Naive thymus-derived CD4-positive, alpha-beta T cell (primary cell): Measurements from ENCODE around the gene ANGEL1. TPM values are rescaled to one million over a fixed set of nuclear protein-coding genes. Genes with fewer than 3 reads are reported as not detected.

Experiments used
- ATAC-seq: fragments of 150-1000 bp; cut with Tn5 transposase; 2 replicates; pipeline ENCODE4 v1.10.0; 2021; ENCODE audit warnings: mild to moderate bottlenecking, moderate library complexity
- CTCF ChIA-PET: fragments of 350-600 bp; sonication (Branson Sonifier 250); formaldehyde crosslinking; loops from one replicate; lab custom pipeline; 2021; ENCODE audit warnings: antibody characterized with exemption; lab: Charles Lee
- POLR2A ChIA-PET: fragments of 350-600 bp; sonication (Branson Sonifier 250); formaldehyde crosslinking; loops from one replicate; lab custom pipeline; 2021; ENCODE audit warnings: antibody characterized with exemption, inconsistent platforms; lab: Charles Lee
- DNase-seq, 9 donors: peaks; one replicate each; pipeline versions ENCODE4 v3.0.0 to v3.0.0-alpha.2; 2020 to 2022; ENCODE audit warnings: mixed read lengths in 1 of 9
- H3K27ac ChIP-seq: one replicate; pipeline ENCODE4 v1.7.0; 2013; ENCODE audit warnings: mild to moderate bottlenecking, low read depth, low read length, moderate library complexity
- H3K27me3 ChIP-seq, 2 donors: one replicate each; pipeline ENCODE4 v1.7.0; 2013; ENCODE audit warnings: low read length in 2 of 2, mild to moderate bottlenecking in 2 of 2, moderate library complexity in 2 of 2; ENCODE audit not compliant: control insufficient read depth in 2 of 2, insufficient read depth in 2 of 2
- H3K36me3 ChIP-seq, 3 experiments: 1 replicate in 2 of 3; 2 replicates in 1 of 3; pipeline ENCODE4 v1.7.0; 2013; ENCODE audit warnings: low read length in 3 of 3, mild to moderate bottlenecking in 3 of 3, moderate library complexity in 1 of 3; ENCODE audit not compliant: insufficient read depth in 3 of 3, control insufficient read depth in 2 of 3
- H3K4me1 ChIP-seq, 2 donors: one replicate each; pipeline ENCODE4 v1.7.0; 2013; ENCODE audit warnings: low read length in 2 of 2, mild to moderate bottlenecking in 2 of 2, moderate library complexity in 1 of 2; ENCODE audit not compliant: control insufficient read depth in 2 of 2, insufficient read depth in 2 of 2
- H3K4me3 ChIP-seq: 2 replicates; pipeline ENCODE4 v1.7.0; 2013; ENCODE audit warnings: mild to moderate bottlenecking, low read length
- H3K9me3 ChIP-seq, 3 experiments: 1 replicate in 2 of 3; 2 replicates in 1 of 3; pipeline ENCODE4 v1.7.0; 2013; ENCODE audit warnings: low read length in 3 of 3; ENCODE audit not compliant: control insufficient read depth in 2 of 3
- H3K27ac Mint-ChIP-seq, 9 donors: one replicate each; pipeline ENCODE4 v1.8.0; 2020 to 2022; ENCODE audit warnings: mixed read lengths in 9 of 9, mild to moderate bottlenecking in 8 of 9, moderate library complexity in 5 of 9, inconsistent platforms in 2 of 9
- H3K27me3 Mint-ChIP-seq, 5 donors: one replicate each; pipeline ENCODE4 v1.8.0; 2021 to 2022; ENCODE audit warnings: mixed read lengths in 5 of 5, mild to moderate bottlenecking in 1 of 5
- H3K36me3 Mint-ChIP-seq, 5 donors: one replicate each; pipeline ENCODE4 v1.8.0; 2020 to 2022; ENCODE audit warnings: mixed read lengths in 5 of 5, mild to moderate bottlenecking in 3 of 5, inconsistent platforms in 1 of 5
- H3K4me1 Mint-ChIP-seq, 7 donors: one replicate each; pipeline ENCODE4 v1.8.0; 2020 to 2022; ENCODE audit warnings: mixed read lengths in 7 of 7, mild to moderate bottlenecking in 3 of 7, inconsistent platforms in 1 of 7
- H3K4me3 Mint-ChIP-seq, 10 donors: one replicate each; pipeline ENCODE4 v1.8.0; 2020 to 2022; ENCODE audit warnings: mild to moderate bottlenecking in 10 of 10, mixed read lengths in 10 of 10, moderate library complexity in 6 of 10, inconsistent platforms in 2 of 10
- H3K9me3 Mint-ChIP-seq, 11 donors: one replicate each; pipeline ENCODE4 v1.8.0; 2020 to 2022; ENCODE audit warnings: mixed read lengths in 11 of 11, mild to moderate bottlenecking in 4 of 11, inconsistent platforms in 1 of 11, moderate library complexity in 1 of 11
- intact Hi-C, 2 donors: fragments of 100-400 bp; cut with micrococcal nuclease; formaldehyde crosslinking; loops; one replicate each; pipeline ENCODE4 v1.15.1; 2023
- polyA plus RNA-seq, 2 donors: library from polyadenylated mRNA; unstranded; fragments of 300-500 nt; fragmentation: Illumina TruSeq; gene quantifications; one replicate each; pipeline ENCODE4 v1.2.3, GENCODE V29; 2021
- total RNA-seq, 6 experiments: library from RNA in 5 of 6; stranded (reverse) in 5 of 6; gene quantifications; 1 replicate in 5 of 6; 2 replicates in 1 of 6; pipeline ENCODE4 v1.2.3 and lab custom pipeline; 2021 to 2026

ANGEL1 gene
- total and polyA plus RNA-seq, 7 experiments from 2014 or later: 14.5 to 37.6 (median 28.3) TPM

DNA sequence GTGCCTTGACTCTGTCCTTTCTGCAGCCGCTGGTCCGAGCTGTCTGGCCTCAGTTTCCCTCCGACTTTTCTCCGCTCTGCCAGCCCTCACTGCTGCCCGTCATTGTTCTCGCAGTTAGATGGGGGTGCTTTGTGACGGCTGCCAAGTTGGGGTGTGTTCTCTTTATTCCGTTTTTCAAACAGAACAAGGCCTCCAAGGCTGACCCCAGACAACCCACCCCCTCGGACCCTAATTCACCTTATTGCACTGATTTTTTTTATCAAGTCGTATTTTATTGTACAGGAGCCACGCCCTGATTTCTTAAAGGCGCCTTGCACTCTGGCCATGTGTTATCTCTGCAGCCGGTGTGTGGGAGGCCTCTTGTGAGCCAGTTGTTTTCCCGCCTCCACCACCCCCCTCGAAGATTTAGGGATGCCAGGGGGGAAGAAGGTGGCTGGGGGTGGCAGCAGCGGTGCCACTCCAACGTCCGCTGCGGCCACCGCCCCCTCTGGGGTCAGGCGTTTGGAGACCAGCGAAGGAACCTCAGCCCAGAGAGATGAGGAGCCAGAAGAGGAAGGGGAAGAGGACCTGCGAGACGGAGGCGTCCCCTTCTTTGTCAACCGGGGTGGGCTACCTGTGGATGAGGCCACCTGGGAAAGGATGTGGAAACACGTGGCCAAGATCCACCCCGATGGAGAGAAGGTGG is 50.1 kb downstream of the ANGEL1 start:
- ChIA-PET CTCF (no interaction called here), POLR2A (no interaction called here)
- no peaks in the 10 kb centered on the region for H3K9me3 Mint-ChIP-seq
- peaks cover 0 to 64% (median 22%) of the 10 kb centered on the region in 5 donors for H3K27me3 Mint-ChIP-seq
- no peaks in the 10 kb centered on the region for H3K36me3 Mint-ChIP-seq
- Histone ChIP-seq H3K27me3 (peaks cover 0 to 5% of the 10 kb centered on the region in 2 donors), H3K4me3 (peak overlapping the region; percentile 61), H3K9me3 (no peaks in the 10 kb centered on the region), H3K27ac (no peak overlapping the region), H3K36me3 (no peaks in the 10 kb centered on the region), H3K4me1 (peaks cover 0 to 5% of the 10 kb centered on the region in 2 donors)
- DNase-seq (no peak), ATAC-seq (no peak)
- H3K4me3 Mint-ChIP-seq: peak overlapping the region; percentile 71 to 88 (median 82)
- peaks cover 5 to 27% (median 10%) of the 10 kb centered on the region in 7 donors for H3K4me1 Mint-ChIP-seq
- H3K27ac Mint-ChIP-seq: peak overlapping the region in 1 of 9 donors; percentile 44
- intact Hi-C loops: loop anchor here in 1 of 2 donors (5.0 to 10.0 kb wide), 2 partner anchors 335 to 608 kb away; partner anchors contain the start of genes CIPC and GPATCH2L

DNA sequence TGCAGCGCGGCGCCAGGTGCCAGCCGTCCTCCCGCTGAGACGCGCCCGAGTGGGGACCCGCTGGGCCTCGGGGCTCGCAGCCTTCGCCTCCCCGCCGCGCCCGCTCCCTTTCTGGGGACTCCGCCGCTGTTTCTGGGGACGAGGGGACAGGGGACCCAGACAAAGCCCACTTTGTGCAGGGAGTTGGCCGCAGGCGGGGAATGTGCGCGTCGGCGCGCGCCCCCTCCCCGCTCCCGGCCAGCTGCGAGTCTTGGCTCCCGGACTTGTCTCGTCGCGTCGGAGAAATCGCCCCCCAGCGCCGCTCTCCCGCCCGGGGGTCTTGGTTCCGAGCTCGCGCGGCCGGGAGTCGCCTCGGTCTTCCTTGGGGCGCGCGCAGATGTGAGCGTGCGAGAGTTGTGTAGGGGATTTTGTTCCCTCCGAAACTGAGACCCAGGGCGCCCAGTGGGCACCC is 50.7 kb downstream of the ANGEL1 start:
- Mint-ChIP-seq H3K36me3 (no peaks in the 10 kb centered on the region), H3K27ac (peak overlapping the region in 1 of 9 donors; percentile 44), H3K27me3 (peaks cover 0 to 64% (median 22%) of the 10 kb centered on the region in 5 donors), H3K4me3 (peak overlapping the region; percentile 71 to 88 (median 82)), H3K9me3 (no peaks in the 10 kb centered on the region), H3K4me1 (peaks cover 5 to 25% (median 10%) of the 10 kb centered on the region in 7 donors)
- no peaks in the 10 kb centered on the region for H3K9me3 ChIP-seq
- ChIA-PET CTCF (no interaction called here), POLR2A (interaction anchor here (1.0 kb wide), 1 partner anchor 14 kb away, joined by 3 read pairs; no protein-coding TSS in a partner anchor)
- H3K36me3 ChIP-seq: no peaks in the 10 kb centered on the region
- ATAC-seq (no peak), DNase-seq (no peak)
- intact Hi-C loops: loop anchor here (2.0 to 10.0 kb wide), 3 partner anchors 51 to 607 kb away; partner anchors contain the start of genes ANGEL1 (in 2 of the 2), CIPC (in 1 of the 2) and GPATCH2L (in 1 of the 2)
- H3K27me3 ChIP-seq: peaks cover 0 to 5% of the 10 kb centered on the region in 2 donors
- H3K4me1 ChIP-seq: peaks cover 0 to 5% of the 10 kb centered on the region in 2 donors
- H3K4me3 ChIP-seq: peak overlapping the region; percentile 61
- no peak overlapping the region for H3K27ac ChIP-seq

DNA sequence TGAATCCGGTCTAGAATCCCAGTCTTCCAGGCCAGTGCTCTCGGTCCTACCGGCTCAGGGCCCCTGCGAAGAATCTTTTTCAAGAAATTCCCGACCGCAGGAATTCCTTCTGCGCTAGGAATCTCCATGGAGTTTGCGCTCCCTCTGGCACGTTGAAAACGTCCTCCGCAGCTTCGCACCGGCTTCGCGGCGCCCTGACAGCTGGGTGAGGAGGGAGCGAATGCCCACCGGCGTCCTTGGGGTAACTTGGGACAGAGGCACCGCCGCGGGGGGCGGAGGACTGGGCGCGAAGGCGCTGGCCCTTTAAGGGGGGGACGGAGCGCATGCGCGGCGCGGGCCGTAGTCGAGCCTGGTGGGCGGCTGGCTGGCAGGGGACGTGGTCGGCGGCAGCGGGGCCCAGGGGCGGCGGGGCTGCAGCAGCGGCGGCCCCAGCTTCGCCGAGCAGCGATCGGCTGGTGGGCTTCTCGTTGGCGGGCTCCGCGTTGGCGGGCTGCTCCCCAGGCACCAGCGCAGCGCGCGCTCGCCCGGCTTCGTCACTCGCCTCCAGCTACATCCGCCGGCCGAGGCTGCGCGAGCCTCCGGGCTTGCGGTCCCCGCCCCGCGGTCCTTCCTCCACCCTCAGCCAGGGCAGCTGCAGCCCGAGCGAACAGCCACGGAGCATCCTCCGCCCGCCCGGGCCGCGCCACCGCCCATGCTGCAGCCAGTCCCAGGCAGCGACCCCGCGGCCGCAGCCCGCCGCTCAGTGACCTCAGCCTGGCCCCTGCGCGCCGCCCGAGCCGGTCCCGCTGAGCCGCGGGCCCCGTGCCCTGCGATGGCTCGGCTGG is 51.3 kb downstream of the ANGEL1 start, which contains the start of gene VASH1:
VASH1 (plus strand) TSS at position 333 of the 824 bp plus-strand sequence. CDS start 1,354 bp downstream, outside the sequence.
- DNase-seq: peak in 7 of 9 donors; percentile 8 to 77 (median 25)
- H3K27ac Mint-ChIP-seq: peak within 1 kb of the TSS in 2 of 9 donors; percentile 44 to 91
- POLR2A ChIA-PET: interaction anchor here (1.0 kb wide), 1 partner anchor 15 kb away, joined by 3 read pairs; no protein-coding TSS in a partner anchor
- peak; percentile 85 for ATAC-seq
- Histone ChIP-seq H3K4me3 (peak within 1 kb of the TSS; percentile 61), H3K4me1 (peaks cover 0 to 5% of the 10 kb centered on the region in 2 donors), H3K36me3 (no peaks in the 10 kb centered on the region), H3K27ac (no peak within 1 kb of the TSS), H3K9me3 (no peaks in the 10 kb centered on the region), H3K27me3 (peaks cover 0 to 5% of the 10 kb centered on the region in 2 donors)
- CTCF ChIA-PET: no interaction called here
- no peaks in the 10 kb centered on the region for H3K36me3 Mint-ChIP-seq
- H3K4me3 Mint-ChIP-seq: peak within 1 kb of the TSS; percentile 71 to 88 (median 82)
- peaks cover 0 to 65% (median 26%) of the 10 kb centered on the region in 5 donors for H3K27me3 Mint-ChIP-seq
- no peaks in the 10 kb centered on the region for H3K9me3 Mint-ChIP-seq
- intact Hi-C loops: loop anchor here (2.0 to 10.0 kb wide), 3 partner anchors 51 to 607 kb away; partner anchors contain the start of genes ANGEL1 (in 2 of the 2), CIPC (in 1 of the 2) and GPATCH2L (in 1 of the 2)
- H3K4me1 Mint-ChIP-seq: peaks cover 5 to 25% (median 10%) of the 10 kb centered on the region in 7 donors

DNA sequence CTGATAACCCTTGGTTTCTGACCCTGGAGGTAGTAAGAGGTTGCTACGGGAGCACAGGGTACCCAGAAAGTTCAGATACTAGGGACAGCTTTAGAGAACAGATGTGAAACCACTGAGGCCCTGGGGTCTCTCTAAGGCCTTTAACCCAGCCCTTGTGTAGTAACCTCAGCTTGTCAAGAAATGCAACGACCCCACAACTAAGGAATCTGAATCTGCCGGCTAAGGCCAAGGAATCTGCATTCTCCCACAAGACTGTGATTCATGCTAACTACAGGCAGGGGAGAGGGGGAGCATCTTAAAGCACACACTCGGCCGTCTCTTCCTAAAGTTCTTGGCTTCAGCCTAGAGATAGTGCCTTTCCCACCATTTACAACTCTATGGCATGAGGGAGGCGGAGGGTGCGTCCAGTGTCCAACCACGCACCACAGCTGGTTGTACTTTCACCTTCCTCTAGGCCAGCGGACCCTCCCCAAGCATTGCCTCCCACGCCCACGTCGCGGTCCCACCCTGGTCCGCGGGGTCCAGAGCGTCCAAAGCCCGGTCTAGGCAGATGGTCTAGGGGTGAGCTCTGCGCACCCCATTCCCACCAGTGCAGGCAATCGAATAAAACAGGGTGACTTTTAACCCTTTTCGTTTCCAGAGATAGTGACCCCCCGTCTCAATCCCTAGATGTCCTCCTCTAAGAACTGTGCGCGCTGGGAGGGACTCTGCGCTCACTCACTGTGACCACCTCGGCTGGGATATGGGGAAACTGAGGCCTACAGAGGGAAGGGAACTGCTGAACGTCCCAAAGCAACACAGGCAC is 52.1 kb downstream of the ANGEL1 start:
- Mint-ChIP-seq H3K4me3 (peak overlapping the region; percentile 45 to 87 (median 72)), H3K9me3 (no peaks in the 10 kb centered on the region), H3K4me1 (peaks cover 5 to 25% (median 10%) of the 10 kb centered on the region in 7 donors), H3K27me3 (peaks cover 7 to 68% (median 32%) of the 10 kb centered on the region in 5 donors), H3K36me3 (no peaks in the 10 kb centered on the region), H3K27ac (peak overlapping the region in 1 of 9 donors; percentile 91)
- Histone ChIP-seq H3K4me3 (peak overlapping the region; percentile 61), H3K27ac (no peak overlapping the region), H3K27me3 (peaks cover 0 to 5% of the 10 kb centered on the region in 2 donors), H3K9me3 (no peaks in the 10 kb centered on the region), H3K36me3 (no peaks in the 10 kb centered on the region), H3K4me1 (peaks cover 0 to 5% of the 10 kb centered on the region in 2 donors)
- ATAC-seq (no peak), DNase-seq (no peak)
- intact Hi-C loops: loop anchor here (2.0 to 10.0 kb wide), 3 partner anchors 52 to 606 kb away; partner anchors contain the start of genes ANGEL1 (in 2 of the 2), CIPC (in 1 of the 2) and GPATCH2L (in 1 of the 2)
- CTCF ChIA-PET: no interaction called here
- POLR2A ChIA-PET: no interaction called here

GRCh38 chr14:76759589-76759988 is 53.1 kb downstream of the ANGEL1 start:
- ATAC-seq (no peak), DNase-seq (no peak)
- CTCF ChIA-PET: no interaction called here
- POLR2A ChIA-PET: no interaction called here
- Histone ChIP-seq H3K4me3 (no peak overlapping the region), H3K9me3 (no peaks in the 10 kb centered on the region), H3K27me3 (peaks cover 0 to 5% of the 10 kb centered on the region in 2 donors), H3K27ac (no peak overlapping the region), H3K36me3 (no peaks in the 10 kb centered on the region), H3K4me1 (peaks cover 0 to 5% of the 10 kb centered on the region in 2 donors)
- no peaks in the 10 kb centered on the region for H3K36me3 Mint-ChIP-seq
- no peak overlapping the region for H3K27ac Mint-ChIP-seq
- peak overlapping the region in 2 of 10 donors; percentile 58 to 64 for H3K4me3 Mint-ChIP-seq
- H3K9me3 Mint-ChIP-seq: no peaks in the 10 kb centered on the region
- peaks cover 5 to 22% (median 10%) of the 10 kb centered on the region in 7 donors for H3K4me1 Mint-ChIP-seq
- H3K27me3 Mint-ChIP-seq: peaks cover 7 to 61% (median 32%) of the 10 kb centered on the region in 5 donors
- intact Hi-C loops: no loop called here
